HEK293T (cell line): ENCODE data around the gene TIMP4.

ENCODE experiments used
- CTCF ChIA-PET: fragments of 350-600 bp; formaldehyde crosslinking; extraction: SDS; loops from one replicate; lab custom pipeline; 2021; ENCODE audit warnings: antibody characterized with exemption, inconsistent platforms; lab: Yijun Ruan, JAX
- POLR2A ChIA-PET: fragments of 350-600 bp; formaldehyde crosslinking; extraction: SDS; loops from one replicate; lab custom pipeline; 2020; ENCODE audit warnings: antibody characterized with exemption, inconsistent platforms; lab: Yijun Ruan, JAX
- DNase-seq: peaks from one replicate; pipeline ENCODE4 v3.0.0; 2012; ENCODE audit warnings: mixed read lengths; ENCODE audit errors: extremely low spot score
- ARNT ChIP-seq: fragments of 450-650 bp; IDR thresholded peaks from 2 replicates; pipeline ENCODE4 v1.6.1; 2017; ENCODE audit warnings: mild to moderate bottlenecking
- BHLHE40 ChIP-seq: fragments of 450-650 bp; IDR thresholded peaks from 2 replicates; pipeline ENCODE4 v1.6.1; 2016; ENCODE audit warnings: mild to moderate bottlenecking, moderate library complexity, borderline replicate concordance
- CTBP1 ChIP-seq: fragments of 450-650 bp; IDR thresholded peaks from 2 replicates; pipeline ENCODE4 v1.6.1; 2016; ENCODE audit warnings: borderline replicate concordance
- ELF4 ChIP-seq: fragments of 450-650 bp; IDR thresholded peaks from 2 replicates; pipeline ENCODE4 v1.6.1; 2017; ENCODE audit warnings: antibody characterized with exemption
- FOXA1 ChIP-seq: fragments of 450-650 bp; IDR thresholded peaks from 2 replicates; pipeline ENCODE4 v1.6.1; 2016; ENCODE audit warnings: mild to moderate bottlenecking
- FOXK2 ChIP-seq: fragments of 450-650 bp; IDR thresholded peaks from 2 replicates; pipeline ENCODE4 v1.6.1; 2016; ENCODE audit warnings: mild to moderate bottlenecking
- FOXM1 ChIP-seq: fragments of 450-650 bp; IDR thresholded peaks from 2 replicates; pipeline ENCODE4 v1.6.1; 2017; ENCODE audit warnings: mild to moderate bottlenecking, borderline replicate concordance
- HDGF ChIP-seq: fragments of 450-650 bp; IDR thresholded peaks from 2 replicates; pipeline ENCODE4 v1.6.1; 2017; ENCODE audit warnings: antibody characterized with exemption, borderline replicate concordance
- L3MBTL2 ChIP-seq: fragments of 450-650 bp; conservative IDR thresholded peaks from 2 replicates; pipeline ENCODE4 v1.6.1; 2016; ENCODE audit warnings: mild to moderate bottlenecking
- LEF1 ChIP-seq: fragments of 450-650 bp; IDR thresholded peaks from 2 replicates; pipeline ENCODE4 v1.6.1; 2017; ENCODE audit warnings: mild to moderate bottlenecking, borderline replicate concordance
- NFRKB ChIP-seq: fragments of 450-650 bp; IDR thresholded peaks from 2 replicates; pipeline ENCODE4 v1.6.1; 2016; ENCODE audit warnings: mild to moderate bottlenecking, moderate library complexity
- SP1 ChIP-seq: fragments of 450-650 bp; IDR thresholded peaks from 2 replicates; pipeline ENCODE4 v1.6.1; 2017
- SUZ12 ChIP-seq: fragments of 450-650 bp; IDR thresholded peaks from 2 replicates; pipeline ENCODE4 v1.6.1; 2016; ENCODE audit warnings: mild to moderate bottlenecking
- TARDBP ChIP-seq: fragments of 450-650 bp; IDR thresholded peaks from 2 replicates; pipeline ENCODE4 v1.6.1; 2016
- ZNF384 ChIP-seq: fragments of 450-650 bp; IDR thresholded peaks from 2 replicates; pipeline ENCODE4 v1.6.1; 2016
- TF ChIP-seq, protein P1 (sequence below): fragments of 450-650 bp; IDR thresholded peaks from 2 replicates; pipeline ENCODE4 v1.6.1; 2016

The TIMP4 gene

DNA sequence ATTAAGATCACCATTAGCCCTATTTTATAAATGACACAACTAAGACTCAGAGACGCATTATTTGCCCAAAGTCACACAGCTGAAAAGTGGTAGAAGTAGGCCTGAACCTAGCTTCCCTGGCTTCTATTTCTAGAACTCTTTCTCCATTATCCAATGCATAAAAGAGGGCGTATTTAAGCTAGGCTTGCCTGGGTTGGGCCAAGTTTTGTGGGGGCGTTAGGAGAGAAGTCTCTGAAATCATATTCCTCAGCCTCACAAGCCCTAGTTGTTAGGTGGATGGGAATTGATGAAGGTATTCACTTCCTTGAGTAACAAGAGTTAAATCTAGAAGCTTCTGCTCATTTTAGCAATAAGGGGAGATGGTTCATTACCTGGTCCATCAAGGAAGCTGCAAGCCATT, 22.3 kb downstream of the TIMP4 start:
- ChIA-PET POLR2A (no interaction called here), CTCF (interaction anchor here (0.7 to 2.4 kb wide), 2 partner anchors 343 to 389 kb away, joined by 3 to 28 read pairs; no protein-coding TSS in a partner anchor)
- TF ChIP-seq LEF1 (no peak), FOXK2 (no peak), HDGF (no peak), FOXA1 (no peak), SP1 (no peak), TARDBP (no peak), SUZ12 (no peak)
- no peak for DNase-seq

DNA sequence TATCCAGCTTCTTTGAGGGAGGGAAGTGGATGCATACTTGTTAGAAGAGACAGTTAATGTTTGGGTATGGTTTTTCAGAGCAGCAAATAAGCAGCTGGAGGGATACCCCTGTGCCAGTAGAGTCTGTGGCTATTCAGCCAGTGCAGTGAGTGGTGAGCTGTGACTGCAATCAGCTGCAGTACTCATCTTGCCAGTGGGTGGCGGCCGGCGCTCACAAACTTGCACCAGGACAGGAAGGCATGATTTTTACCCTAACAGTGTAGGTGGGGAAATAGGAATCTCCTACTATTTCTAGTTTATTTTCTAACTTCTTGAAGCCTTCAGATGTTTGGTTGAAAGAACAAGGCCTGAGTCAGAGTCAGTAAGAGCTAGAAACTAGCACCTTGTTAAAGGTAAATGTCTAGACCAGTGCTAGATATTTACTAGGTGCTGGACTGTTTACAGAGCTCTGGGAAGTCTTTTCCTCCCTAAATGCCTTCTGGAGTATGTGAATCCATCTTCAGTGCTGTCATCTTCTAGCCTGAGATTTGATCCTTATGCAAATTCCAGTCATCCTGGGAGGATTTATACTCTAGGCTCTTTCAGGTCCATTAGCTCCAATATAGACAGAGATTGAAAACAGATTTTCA, 23.6 kb downstream of the TIMP4 start:
- ChIA-PET POLR2A (interaction anchor here (1.5 kb wide), 1 partner anchor 349 kb away, joined by 9 read pairs; the partner anchor contains the start of gene TSEN2), CTCF (interaction anchor here (0.8 to 2.4 kb wide), 5 partner anchors 19 to 348 kb away, joined by 3 to 28 read pairs (median 6); no protein-coding TSS in a partner anchor)
- peak; percentile 76 for DNase-seq
- TF ChIP-seq ZNF384 (no peak), SUZ12 (no peak), SP1 (no peak), NFRKB (no peak), FOXK2 (no peak), ELF4 (no peak)

DNA sequence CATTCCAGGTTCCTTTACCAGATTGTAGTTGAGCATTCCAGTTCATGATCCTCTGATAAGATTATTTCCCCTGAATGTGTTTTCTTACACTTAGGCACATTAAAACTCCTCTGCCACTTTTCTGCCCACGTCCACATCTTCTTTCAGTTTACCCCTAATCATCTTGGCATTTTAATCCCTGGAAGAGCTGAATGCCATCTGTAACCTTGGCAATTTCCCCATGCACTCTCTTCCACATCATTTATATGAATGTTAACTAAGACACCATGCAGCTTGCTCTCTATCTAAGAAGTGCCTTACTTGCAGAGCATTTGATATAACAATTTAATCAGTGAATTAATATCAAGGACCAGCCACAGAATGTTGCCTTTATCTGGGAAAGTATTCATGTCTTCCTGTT, 25.8 kb downstream of the TIMP4 start:
- CTCF ChIA-PET, result interaction anchor here (1.1 kb wide), 1 partner anchor 347 kb away, joined by 4 read pairs; no protein-coding TSS in a partner anchor
- POLR2A ChIA-PET, result no interaction called here
- TF ChIP-seq CTBP1 (no peak), TARDBP (no peak), FOXK2 (no peak), HDGF (no peak), FOXM1 (no peak), ARNT (no peak), FOXA1 (no peak), SP1 (no peak), LEF1 (no peak), L3MBTL2 (no peak), NFRKB (no peak), ELF4 (no peak)
- no peak for DNase-seq

DNA sequence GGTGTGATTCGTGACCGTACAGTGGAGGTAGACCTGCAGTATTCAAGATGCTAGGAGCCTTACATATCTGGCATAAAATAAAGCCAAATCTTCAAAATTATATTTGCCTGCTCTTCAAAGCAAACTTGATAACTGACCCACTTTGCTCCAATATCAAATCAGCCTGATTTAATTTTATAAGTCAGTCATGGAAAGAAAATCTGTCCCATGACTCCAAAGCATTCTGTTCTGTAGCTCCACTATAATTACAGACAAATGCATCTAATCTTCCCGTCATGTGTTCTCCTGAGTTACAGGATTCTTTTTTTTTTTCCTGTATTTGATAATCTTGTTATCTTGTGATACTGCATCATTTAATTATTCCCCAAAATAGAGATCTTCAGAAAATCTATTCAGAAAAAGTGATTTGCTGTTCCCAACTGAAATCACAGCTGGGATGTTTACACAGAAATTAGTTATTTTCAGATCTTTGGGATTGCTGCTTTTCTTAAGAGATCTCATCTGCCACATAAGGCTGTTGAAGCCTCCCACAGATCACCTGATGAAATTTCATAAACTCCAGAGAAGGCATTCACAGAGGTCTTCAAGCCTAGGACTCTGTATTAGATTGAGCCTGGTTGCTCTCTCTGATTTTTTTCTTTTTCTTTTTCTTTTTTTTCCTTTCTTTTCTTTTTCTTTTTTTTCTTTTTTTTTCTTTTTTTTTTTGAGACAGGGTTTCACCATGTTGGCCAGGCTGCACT, 27.2 kb downstream of the TIMP4 start:
- TF ChIP-seq SP1 (no peak), ELF4 (no peak), ARNT (no peak), L3MBTL2 (no peak), TARDBP (no peak), SUZ12 (no peak), CTBP1 (no peak), NFRKB (no peak), ZNF384 (no peak), BHLHE40 (no peak), FOXM1 (no peak), FOXA1 (no peak)
- no peak for DNase-seq
- POLR2A ChIA-PET, result no interaction called here
- CTCF ChIA-PET, result no interaction called here

DNA sequence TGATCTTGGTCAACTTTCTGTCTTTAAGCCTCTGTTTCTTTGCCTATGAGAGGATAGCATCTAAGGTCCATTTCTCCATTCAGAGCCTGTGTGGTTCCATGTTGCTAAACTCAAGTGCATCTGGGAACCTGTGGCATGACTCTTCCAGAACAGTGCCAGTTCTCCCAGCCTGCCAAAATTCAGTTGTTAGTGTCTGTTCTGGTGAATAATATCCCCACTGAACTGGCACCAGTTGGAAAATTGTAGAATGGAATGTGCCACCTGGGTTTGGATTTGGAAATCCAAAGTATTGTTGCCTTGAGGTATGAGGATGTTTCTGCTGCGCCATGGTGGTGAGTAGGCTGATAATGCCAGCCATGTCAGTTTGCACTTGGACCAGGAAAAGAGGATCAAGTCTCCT, 31.3 kb downstream of the TIMP4 start:
- DNase-seq, result no peak
- ChIA-PET CTCF (no interaction called here), POLR2A (no interaction called here)
- TF ChIP-seq NFRKB (no peak), HDGF (no peak), ZNF384 (no peak), ELF4 (no peak), SUZ12 (no peak), TARDBP (no peak), CTBP1 (no peak), FOXM1 (no peak), FOXK2 (no peak), L3MBTL2 (no peak), ARNT (no peak), BHLHE40 (no peak), LEF1 (no peak), FOXA1 (no peak), SP1 (no peak)
- TF ChIP-seq, protein P1, sequence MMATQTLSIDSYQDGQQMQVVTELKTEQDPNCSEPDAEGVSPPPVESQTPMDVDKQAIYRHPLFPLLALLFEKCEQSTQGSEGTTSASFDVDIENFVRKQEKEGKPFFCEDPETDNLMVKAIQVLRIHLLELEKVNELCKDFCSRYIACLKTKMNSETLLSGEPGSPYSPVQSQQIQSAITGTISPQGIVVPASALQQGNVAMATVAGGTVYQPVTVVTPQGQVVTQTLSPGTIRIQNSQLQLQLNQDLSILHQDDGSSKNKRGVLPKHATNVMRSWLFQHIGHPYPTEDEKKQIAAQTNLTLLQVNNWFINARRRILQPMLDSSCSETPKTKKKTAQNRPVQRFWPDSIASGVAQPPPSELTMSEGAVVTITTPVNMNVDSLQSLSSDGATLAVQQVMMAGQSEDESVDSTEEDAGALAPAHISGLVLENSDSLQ, result no peak

DNA sequence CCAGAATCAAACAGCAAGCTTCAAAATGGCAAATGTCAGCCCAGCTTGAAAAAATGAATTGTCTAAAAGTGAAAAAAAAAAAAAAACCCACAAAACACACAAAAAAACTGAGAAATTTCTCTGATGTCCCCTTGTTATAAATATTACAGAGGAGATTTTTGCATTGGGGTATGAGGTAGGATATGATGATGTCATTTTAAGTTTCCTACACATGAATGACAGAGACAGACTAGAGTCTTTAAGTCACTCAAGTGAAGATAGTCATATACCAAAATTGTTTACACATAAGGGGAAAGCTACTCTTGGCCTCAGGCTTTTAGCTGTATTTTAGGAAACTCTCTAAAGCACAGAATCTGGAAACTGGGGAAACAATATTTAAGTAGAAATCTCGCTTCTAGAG, 32.9 kb downstream of the TIMP4 start:
- ChIA-PET CTCF (interaction anchor here (0.6 kb wide), 1 partner anchor 75 kb away, joined by 3 read pairs; no protein-coding TSS in a partner anchor), POLR2A (no interaction called here)
- no peak for DNase-seq
- no peak for TF ChIP-seq ZNF384
- no peak for TF ChIP-seq FOXK2
- TF ChIP-seq HDGF, result no peak
- no peak for TF ChIP-seq BHLHE40
- TF ChIP-seq TARDBP, result no peak
- TF ChIP-seq FOXA1, result no peak
- TF ChIP-seq ELF4, result no peak
- TF ChIP-seq FOXM1, result no peak
- TF ChIP-seq, protein P1, result no peak
- TF ChIP-seq ARNT, result no peak
- TF ChIP-seq SP1, result no peak
- no peak for TF ChIP-seq NFRKB
- no peak for TF ChIP-seq SUZ12
